ENCODE data around the gene HSFX3. TPM values are rescaled to one million over a fixed set of nuclear protein-coding genes. Genes with fewer than 3 reads are reported as not detected.
A peak's percentile ranks its signal among the peaks of the same experiment; 100 is the strongest.
"Not testable (repeated sequence)": the region's sequence is repeated elsewhere in the genome, so short reads cannot be mapped to it uniquely, and the experiment has no call there.

The HSFX3 gene
- polyA plus RNA-seq, 3 donors = not detected

GRCh38 chrX:149550454-149550853 lies 730 bp upstream of the HSFX3 start:
- H3K27ac ChIP-seq (ENCODE audit: low read depth, low read length) = not testable (repeated sequence)
- WGBS, 3 donors = 100% methylated on average over 1 of the region's 1 CpG; no CpG with 5 or more reads in 1 of the 3 donors

- 86% methylated on average over 1 of the region's 3 CpGs; no CpG with 5 or more reads in 2 of the 3 donors for WGBS, 3 donors
- not testable (repeated sequence) for H3K27ac ChIP-seq (ENCODE audit: low read depth, low read length)
These were observed 1.9 kb downstream of the HSFX3 start for GRCh38 chrX:149547782-149548181.

- not testable (repeated sequence) for H3K27ac ChIP-seq (ENCODE audit: low read depth, low read length)
- 84 to 100% (median 94%) methylated on average over 1 of the region's 1 CpG for WGBS, 3 donors
These were observed 2.8 kb downstream of the HSFX3 start for GRCh38 chrX:149546962-149547361.

DNA sequence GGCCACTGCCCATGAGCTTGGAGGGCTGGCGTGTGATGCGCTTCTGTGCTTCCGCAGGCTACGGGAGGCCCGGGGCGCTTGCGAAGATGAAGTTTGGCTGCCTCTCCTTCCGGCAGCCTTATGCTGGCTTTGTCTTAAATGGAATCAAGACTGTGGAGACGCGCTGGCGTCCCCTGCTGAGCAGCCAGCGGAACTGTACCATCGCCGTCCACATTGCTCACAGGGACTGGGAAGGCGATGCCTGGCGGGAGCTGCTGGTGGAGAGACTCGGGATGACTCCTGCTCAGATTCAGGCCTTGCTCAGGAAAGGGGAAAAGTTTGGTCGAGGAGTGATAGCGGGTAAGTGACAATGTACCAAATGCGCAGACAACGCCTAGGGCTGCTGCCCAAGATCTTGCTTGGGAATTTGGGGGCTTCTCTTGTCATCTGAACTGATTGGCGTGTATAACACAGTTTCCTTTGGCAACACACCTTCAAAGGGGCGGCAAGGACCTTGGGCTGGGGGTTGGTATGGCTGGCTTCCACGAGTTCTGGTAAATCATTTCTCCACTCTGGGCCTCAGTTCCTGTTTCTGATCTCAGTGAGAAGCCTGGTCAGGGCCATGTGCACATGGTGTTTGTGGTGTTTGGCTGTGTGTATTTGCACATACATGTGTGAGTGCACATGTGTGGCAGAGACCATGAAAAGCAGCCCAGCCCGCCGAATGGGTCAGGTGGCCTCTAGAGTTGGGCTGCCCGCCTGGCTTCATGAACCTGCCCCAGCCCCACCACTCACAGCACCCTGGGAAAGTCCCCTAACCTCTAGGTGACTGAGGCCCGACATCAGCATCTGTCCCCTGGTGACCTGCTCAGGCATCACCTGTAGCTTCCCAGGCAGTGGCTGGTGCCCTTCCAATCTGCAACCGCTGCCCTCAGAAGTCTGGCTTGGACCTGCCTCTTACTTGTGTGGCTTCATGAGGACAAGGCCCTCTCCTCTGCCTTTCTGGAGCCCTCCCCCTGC lies 3.9 kb downstream of the HSFX3 start:
- H3K27ac ChIP-seq (ENCODE audit: low read depth, low read length) = not testable (repeated sequence)
- 76 to 83% (median 83%) methylated on average over 6 to 18 of the region's 29 CpGs for WGBS, 3 donors

GRCh38 chrX:149541521-149542047 lies 8.1 kb downstream of the HSFX3 start:
- no peak overlapping the region for H3K27ac ChIP-seq (ENCODE audit: low read depth, low read length)
- 4 to 45% (median 10%) methylated on average over 13 of the region's 13 CpGs for WGBS, 3 donors

DNA sequence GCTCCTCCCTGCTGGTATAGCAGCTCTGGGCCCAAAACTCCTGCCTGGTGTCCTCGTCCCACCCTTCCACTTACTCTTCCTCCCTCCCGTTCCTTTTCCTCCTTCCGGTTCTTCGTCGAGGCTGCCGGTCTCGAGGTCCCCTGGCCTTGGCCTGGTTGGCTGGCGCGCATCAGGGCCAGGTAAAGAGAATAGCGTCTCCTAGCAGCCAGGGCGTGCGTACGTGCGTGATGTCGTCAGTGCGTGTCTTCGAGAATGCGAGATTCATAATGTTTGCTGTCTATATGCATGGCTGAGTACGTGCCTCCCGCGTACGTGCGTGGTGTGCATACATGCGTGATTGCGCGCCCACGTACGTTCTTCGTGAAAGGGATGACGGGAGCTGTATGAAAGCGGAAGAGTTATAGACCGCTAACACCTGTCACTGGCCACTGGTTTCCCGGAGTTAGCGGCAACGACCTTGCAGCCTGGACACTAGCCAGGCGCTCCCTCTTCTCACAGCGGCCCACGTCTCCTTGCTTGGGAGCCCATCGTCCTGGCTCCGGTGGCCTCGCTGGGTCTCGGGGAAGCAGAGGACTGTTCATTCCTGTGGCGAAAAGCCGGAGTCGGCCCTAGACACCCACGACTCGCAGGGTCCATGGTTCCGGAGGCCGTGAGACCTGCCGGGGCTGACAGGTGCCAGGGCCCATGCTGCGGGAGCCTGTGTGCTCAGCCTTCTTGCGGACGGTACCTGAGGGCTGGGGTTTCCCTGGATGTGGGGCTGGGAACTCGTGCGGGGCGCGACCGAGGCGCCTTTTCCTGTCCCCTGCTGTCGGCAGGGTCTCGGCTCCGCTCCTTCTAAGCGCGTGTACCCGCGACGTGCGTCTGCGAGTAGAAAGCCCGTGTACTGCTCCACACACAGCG lies 8.9 kb downstream of the HSFX3 start, which contains the start of gene EOLA1:
Gene EOLA1, plus strand, starts transcription at position 392 of the 900 bp plus-strand sequence. CDS start 4,619 bp downstream, outside the sequence.
- WGBS, 3 donors = 0 to 42% (median 0%) methylated on average over 46 to 71 of the region's 71 CpGs
- H3K27ac ChIP-seq (ENCODE audit: low read depth, low read length) = peak within 1 kb of the TSS; percentile 75

GRCh38 chrX:149540131-149540620 lies 9.5 kb downstream of the HSFX3 start:
- 2 to 45% (median 4%) methylated on average over 10 to 24 of the region's 24 CpGs for WGBS, 3 donors
- no peak overlapping the region for H3K27ac ChIP-seq (ENCODE audit: low read depth, low read length)

DNA sequence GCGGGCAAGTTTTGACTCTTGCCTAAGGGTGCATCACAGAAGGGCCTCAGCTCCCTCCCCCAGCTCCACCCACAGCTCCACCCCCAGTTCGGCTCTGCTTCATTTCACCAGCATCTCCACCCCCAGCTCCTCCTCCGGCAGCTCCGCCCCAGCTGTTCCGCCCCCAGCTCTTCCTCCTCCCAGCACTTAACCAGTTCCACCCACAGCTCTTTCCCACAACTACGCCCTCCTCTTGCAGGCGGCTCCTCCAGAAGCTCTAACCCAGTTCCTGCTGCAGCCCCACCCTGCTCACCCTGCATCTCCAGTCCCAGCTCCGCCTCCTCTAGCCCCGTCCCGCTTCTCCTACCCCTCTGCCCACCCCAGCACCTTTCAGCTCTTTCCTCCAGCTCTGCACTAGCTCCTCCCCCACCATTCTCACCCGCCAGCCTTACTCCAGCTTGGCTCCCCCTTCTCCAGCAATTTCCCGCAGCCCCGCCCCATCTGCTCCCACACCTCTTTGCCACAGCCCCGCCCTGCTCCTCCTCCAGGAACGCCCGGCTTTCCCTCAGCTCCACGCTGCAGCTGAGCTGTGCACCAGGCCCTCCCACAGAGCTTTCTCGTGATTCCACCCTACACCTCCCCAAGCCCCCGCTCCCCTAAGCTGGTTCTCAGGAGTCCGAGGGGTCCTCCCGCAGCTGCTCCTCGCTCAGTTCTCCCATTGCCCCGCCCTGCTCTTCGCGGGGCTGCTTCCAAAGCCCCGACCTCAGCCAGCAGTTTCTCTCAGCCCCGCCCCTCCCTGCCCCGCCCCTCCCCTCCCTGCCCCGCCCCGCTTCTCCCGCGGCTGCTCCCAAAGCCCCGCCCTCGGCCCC lies 10.2 kb downstream of the HSFX3 start:
- H3K27ac ChIP-seq (ENCODE audit: low read depth, low read length) = no peak overlapping the region
- 0 to 38% (median 2%) methylated on average over 14 to 31 of the region's 34 CpGs for WGBS, 3 donors

DNA sequence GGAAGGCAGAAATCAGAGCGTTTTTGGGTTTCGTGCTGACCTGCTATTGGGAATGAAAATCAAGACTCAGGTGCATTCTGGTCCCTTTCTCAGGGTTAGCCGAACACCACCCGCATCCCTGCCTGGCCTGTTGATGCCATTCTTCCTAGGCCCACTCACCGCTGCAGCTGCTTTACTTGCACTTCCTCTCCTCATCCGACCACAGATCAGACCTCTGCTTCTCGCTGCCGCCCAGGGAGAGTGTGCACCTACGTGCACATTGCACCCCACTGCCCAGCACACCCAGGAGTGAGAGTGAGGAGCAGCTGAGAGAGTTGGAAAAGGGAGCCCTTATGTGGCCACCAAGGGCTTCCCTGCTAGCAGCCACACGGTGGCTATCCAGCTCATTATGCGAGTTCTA lies 12.2 kb downstream of the HSFX3 start:
- 80 to 91% (median 81%) methylated on average over 4 to 8 of the region's 11 CpGs for WGBS, 3 donors
- not testable (repeated sequence) for H3K27ac ChIP-seq (ENCODE audit: low read depth, low read length)

- WGBS, 3 donors = 57 to 78% (median 64%) methylated on average over 3 of the region's 3 CpGs
- H3K27ac ChIP-seq (ENCODE audit: low read depth, low read length) = not testable (repeated sequence)
These were observed 14.7 kb downstream of the HSFX3 start for GRCh38 chrX:149534926-149535602.

GRCh38 chrX:149533999-149534398 lies 15.7 kb downstream of the HSFX3 start:
- 32 to 98% (median 86%) methylated on average over 6 to 9 of the region's 11 CpGs for WGBS, 3 donors
- not testable (repeated sequence) for H3K27ac ChIP-seq (ENCODE audit: low read depth, low read length)

- H3K27ac ChIP-seq (ENCODE audit: low read depth, low read length) = not testable (repeated sequence)
- 100% methylated on average over 1 of the region's 3 CpGs; no CpG with 5 or more reads in 2 of the 3 donors for WGBS, 3 donors
These were observed 16.9 kb downstream of the HSFX3 start for GRCh38 chrX:149532868-149533267.

DNA sequence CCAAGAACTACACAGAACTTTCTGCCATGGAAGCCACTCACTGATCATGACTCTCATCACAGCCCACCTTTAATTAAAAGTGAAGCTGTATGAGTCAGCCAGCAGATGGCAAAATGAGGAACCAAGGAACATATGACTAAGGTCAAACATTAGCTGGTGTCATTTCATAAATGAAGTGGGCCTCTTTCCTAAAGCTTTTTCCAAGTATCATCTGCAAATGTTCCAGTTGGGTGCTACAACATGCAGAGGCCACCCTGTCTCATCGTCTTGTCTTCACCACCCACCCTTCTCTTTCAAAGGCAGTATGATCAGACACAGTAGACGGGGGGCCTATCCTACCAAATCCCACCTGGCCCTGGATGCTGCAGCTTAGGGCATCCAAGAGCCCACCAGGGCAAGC lies 18.1 kb downstream of the HSFX3 start:
- WGBS, 3 donors = 63 to 89% (median 77%) methylated on average over 2 of the region's 2 CpGs
- H3K27ac ChIP-seq (ENCODE audit: low read depth, low read length) = no peak overlapping the region

GRCh38 chrX:149528381-149528780 lies 21.3 kb downstream of the HSFX3 start:
- H3K27ac ChIP-seq (ENCODE audit: low read depth, low read length) = no peak overlapping the region
- WGBS, 3 donors = 42 to 92% (median 78%) methylated on average over 1 of the region's 1 CpG

GRCh38 chrX:149527705-149528104 lies 22.0 kb downstream of the HSFX3 start:
- WGBS, 3 donors = 44 to 70% (median 55%) methylated on average over 1 of the region's 1 CpG
- no peak overlapping the region for H3K27ac ChIP-seq (ENCODE audit: low read depth, low read length)

GRCh38 chrX:149526318-149527033 lies 23.2 kb downstream of the HSFX3 start:
- 65 to 74% (median 68%) methylated on average over 5 to 9 of the region's 13 CpGs for WGBS, 3 donors
- H3K27ac ChIP-seq (ENCODE audit: low read depth, low read length) = not testable (repeated sequence)
